Trophoblast cell (in vitro differentiated cells and primary cell): ENCODE measurements around the gene ARF5.

Source experiments
- DNase-seq, 2 donors: peaks; one replicate each; pipeline ENCODE4 v3.0.0-alpha.2; 2016
- H2AFZ ChIP-seq: 2 replicates; pipeline ENCODE4 v1.6.1; 2013; ENCODE audit warnings: low read length, moderate library complexity, mild to moderate bottlenecking; ENCODE audit not compliant: insufficient read depth, poor library complexity
- H2AK5ac ChIP-seq: 2 replicates; pipeline ENCODE4 v1.6.1; 2013; ENCODE audit warnings: mild to moderate bottlenecking, low read length
- H2BK120ac ChIP-seq: 2 replicates; pipeline ENCODE4 v1.6.1; 2013; ENCODE audit warnings: low read length, mild to moderate bottlenecking, moderate library complexity; ENCODE audit not compliant: insufficient read depth, poor library complexity
- H2BK12ac ChIP-seq: 2 replicates; pipeline ENCODE4 v1.6.1; 2013; ENCODE audit warnings: mild to moderate bottlenecking, low read length, moderate library complexity
- H2BK5ac ChIP-seq: 2 replicates; pipeline ENCODE4 v1.6.1; 2013; ENCODE audit warnings: low read length, low read depth, moderate library complexity, mild to moderate bottlenecking; ENCODE audit not compliant: poor library complexity
- H3K14ac ChIP-seq: 2 replicates; pipeline ENCODE4 v1.6.1; 2013; ENCODE audit warnings: mild to moderate bottlenecking, low read length
- H3K18ac ChIP-seq: 2 replicates; pipeline ENCODE4 v1.6.1; 2013; ENCODE audit warnings: mild to moderate bottlenecking, low read length
- H3K23ac ChIP-seq: 2 replicates; pipeline ENCODE4 v1.6.1; 2013; ENCODE audit warnings: low read length
- H3K27ac ChIP-seq: 2 replicates; pipeline ENCODE4 v1.5.1; 2013; ENCODE audit warnings: low read depth, mild to moderate bottlenecking, inconsistent platforms, low read length, moderate library complexity
- H3K27me3 ChIP-seq: 2 replicates; pipeline ENCODE4 v1.6.1; 2013; ENCODE audit warnings: inconsistent platforms, mild to moderate bottlenecking, low read length, moderate library complexity; ENCODE audit not compliant: insufficient read depth
- H3K36me3 ChIP-seq, 2 experiments: 1 replicate in 1 of 2; 2 replicates in 1 of 2; pipeline ENCODE4 v1.6.1; 2013; ENCODE audit warnings: low read length in 2 of 2, mild to moderate bottlenecking in 2 of 2, moderate library complexity in 1 of 2; ENCODE audit not compliant: insufficient read depth in 2 of 2, control insufficient read depth in 1 of 2
- H3K4ac ChIP-seq: 2 replicates; pipeline ENCODE4 v1.6.1; 2013; ENCODE audit warnings: low read depth, mild to moderate bottlenecking, low read length, moderate library complexity
- H3K4me1 ChIP-seq, 2 experiments: 1 replicate in 1 of 2; 2 replicates in 1 of 2; pipeline ENCODE4 v1.6.1; 2013; ENCODE audit warnings: low read length in 2 of 2, mild to moderate bottlenecking in 2 of 2, moderate library complexity in 1 of 2; ENCODE audit not compliant: insufficient read depth in 2 of 2, control insufficient read depth in 1 of 2
- H3K4me2 ChIP-seq: 2 replicates; pipeline ENCODE4 v1.6.1; 2013; ENCODE audit warnings: inconsistent platforms, mild to moderate bottlenecking, low read length, moderate library complexity
- H3K4me3 ChIP-seq: 2 replicates; pipeline ENCODE4 v1.5.1; 2013; ENCODE audit warnings: mild to moderate bottlenecking, low read depth, low read length, inconsistent platforms
- H3K79me1 ChIP-seq: one replicate; pipeline ENCODE4 v1.6.1; 2013; ENCODE audit warnings: low read length
- H3K79me2 ChIP-seq: 2 replicates; pipeline ENCODE4 v1.6.1; 2013; ENCODE audit warnings: low read length, mild to moderate bottlenecking; ENCODE audit not compliant: control insufficient read depth, insufficient read depth, poor library complexity
- H3K9ac ChIP-seq: 2 replicates; pipeline ENCODE4 v1.6.1; 2013; ENCODE audit warnings: mild to moderate bottlenecking, low read length
- H3K9me3 ChIP-seq: 2 replicates; pipeline ENCODE4 v1.6.1; 2013; ENCODE audit warnings: low read depth, mild to moderate bottlenecking, control low read depth, inconsistent platforms, low read length; ENCODE audit not compliant: insufficient read depth
- H4K12ac ChIP-seq: 2 replicates; pipeline ENCODE4 v1.6.1; 2013; ENCODE audit warnings: low read depth, mild to moderate bottlenecking, low read length, moderate library complexity
- H4K8ac ChIP-seq: 2 replicates; pipeline ENCODE4 v1.6.1; 2013; ENCODE audit warnings: low read depth, mild to moderate bottlenecking, low read length, moderate library complexity
- H4K91ac ChIP-seq: one replicate; pipeline ENCODE4 v1.6.1; 2013; ENCODE audit warnings: low read depth, mild to moderate bottlenecking, low read length, moderate library complexity
- WGBS: extraction: QIAGEN DNeasy Blood & Tissue Kit; methylation state at CpG from one replicate; pipeline ENCODE4 v1.1.7; 2013; ENCODE audit warnings: missing lambda C conversion rate; ENCODE audit not compliant: insufficient read length, insufficient coverage; ENCODE audit errors: extremely low coverage; 5-methylcytosine and 5-hydroxymethylcytosine counted together

Gene ARF5

GRCh38 chr7:127619681-127620405 is 31.6 kb downstream of the ARF5 start:
- Histone ChIP-seq H3K18ac (no peak overlapping the region), H3K9me3 (peaks cover 4% of the 10 kb centered on the region), H3K4ac (no peak overlapping the region), H3K9ac (no peak overlapping the region), H3K4me3 (peak overlapping the region; percentile 34), H3K14ac (no peak overlapping the region), H4K91ac (no peak overlapping the region), H3K27ac (no peak overlapping the region), H2BK12ac (no peak overlapping the region), H3K27me3 (peaks cover 20% of the 10 kb centered on the region), H4K12ac (no peak overlapping the region), H4K8ac (no peak overlapping the region), H3K79me2 (no peaks in the 10 kb centered on the region), H3K36me3 (no peaks in the 10 kb centered on the region), H3K4me1 (no peaks in the 10 kb centered on the region), H2AFZ (no peak overlapping the region), H3K23ac (no peak overlapping the region), H2BK5ac (no peak overlapping the region), H2AK5ac (no peak overlapping the region), H2BK120ac (no peak overlapping the region), H3K4me2 (no peak overlapping the region), H3K79me1 (no peaks in the 10 kb centered on the region)
- WGBS = no CpG with 5 or more reads among the region's 27 CpGs
- DNase-seq = peak in 1 of 2 donors; percentile 19

GRCh38 chr7:127620406-127621233 is 32.4 kb downstream of the ARF5 start:
- WGBS = no CpG with 5 or more reads among the region's 24 CpGs
- H3K4ac ChIP-seq = no peak overlapping the region

GRCh38 chr7:127625331-127625730 is 37.1 kb downstream of the ARF5 start:
- Histone ChIP-seq H3K4me2 (no peak overlapping the region), H3K4me1 (peaks cover 0 to 3% of the 10 kb centered on the region in 2 experiments), H4K91ac (no peak overlapping the region), H4K8ac (no peak overlapping the region), H3K9ac (no peak overlapping the region), H3K36me3 (no peaks in the 10 kb centered on the region), H3K4ac (no peak overlapping the region), H3K23ac (no peak overlapping the region), H3K27ac (no peak overlapping the region), H2BK5ac (no peak overlapping the region), H3K4me3 (no peak overlapping the region), H3K18ac (no peak overlapping the region), H3K9me3 (no peaks in the 10 kb centered on the region), H3K27me3 (peaks cover 7% of the 10 kb centered on the region), H3K79me1 (no peaks in the 10 kb centered on the region), H2BK12ac (no peak overlapping the region), H2AK5ac (no peak overlapping the region), H3K79me2 (no peaks in the 10 kb centered on the region), H2AFZ (no peak overlapping the region), H4K12ac (no peak overlapping the region), H2BK120ac (no peak overlapping the region), H3K14ac (no peak overlapping the region)
- no peak for DNase-seq

More at GRCh38 chr7:127620406-127621233, 32.4 kb downstream of the ARF5 start:
- no peaks in the 10 kb centered on the region for H3K79me1 ChIP-seq
- no peaks in the 10 kb centered on the region for H3K4me1 ChIP-seq
- no peak overlapping the region for H2BK5ac ChIP-seq
- no peak overlapping the region for H3K27ac ChIP-seq
- peaks cover 20% of the 10 kb centered on the region for H3K27me3 ChIP-seq
- H3K14ac ChIP-seq = no peak overlapping the region
- no peak overlapping the region for H3K18ac ChIP-seq
- no peak overlapping the region for H2BK120ac ChIP-seq
- H2BK12ac ChIP-seq = no peak overlapping the region
- no peak overlapping the region for H2AFZ ChIP-seq
- H3K9ac ChIP-seq = no peak overlapping the region
- H2AK5ac ChIP-seq = no peak overlapping the region
- H3K4me2 ChIP-seq = no peak overlapping the region
- peaks cover 4% of the 10 kb centered on the region for H3K9me3 ChIP-seq
- H3K4me3 ChIP-seq = no peak overlapping the region
- no peak overlapping the region for H4K12ac ChIP-seq
- no peak overlapping the region for H4K91ac ChIP-seq
- no peaks in the 10 kb centered on the region for H3K79me2 ChIP-seq
- H3K36me3 ChIP-seq = no peaks in the 10 kb centered on the region
- no peak for DNase-seq
- H4K8ac ChIP-seq = no peak overlapping the region
- H3K23ac ChIP-seq = no peak overlapping the region

- Histone ChIP-seq H3K79me1 (no peaks in the 10 kb centered on the region), H4K12ac (no peak overlapping the region), H3K23ac (no peak overlapping the region), H3K18ac (no peak overlapping the region), H3K4me2 (no peak overlapping the region), H3K4me1 (peaks cover 0 to 9% of the 10 kb centered on the region in 2 experiments), H3K79me2 (no peaks in the 10 kb centered on the region), H2BK120ac (no peak overlapping the region), H2BK5ac (no peak overlapping the region), H3K9ac (no peak overlapping the region), H3K9me3 (no peaks in the 10 kb centered on the region), H4K8ac (no peak overlapping the region), H2BK12ac (no peak overlapping the region), H3K27ac (no peak overlapping the region), H3K4ac (no peak overlapping the region), H4K91ac (no peak overlapping the region), H3K27me3 (no peaks in the 10 kb centered on the region), H3K36me3 (no peaks in the 10 kb centered on the region), H3K14ac (no peak overlapping the region), H3K4me3 (no peak overlapping the region), H2AK5ac (no peak overlapping the region), H2AFZ (no peak overlapping the region)
- no peak for DNase-seq
- no CpG with 5 or more reads among the region's 3 CpGs for WGBS
Observed at GRCh38 chr7:127628445-127628844, 40.2 kb downstream of the ARF5 start.
